Type B pancreatic cell (in vitro differentiated cells): ENCODE measurements around the gene FAM171A1. TPM values are rescaled to one million over a fixed set of nuclear protein-coding genes. Genes with fewer than 3 reads are reported as not detected.

Experiments used
- DNase-seq: peaks from one replicate; pipeline ENCODE4 v3.0.0; 2021; ENCODE audit warnings: mixed read lengths; ENCODE audit not compliant: unreplicated experiment; ENCODE audit errors: extremely low spot score
- H3K27ac Mint-ChIP-seq: 2 replicates; pipeline ENCODE4 v1.8.0; 2021; ENCODE audit warnings: mild to moderate bottlenecking, mixed read lengths
- H3K27me3 Mint-ChIP-seq: 2 replicates; pipeline ENCODE4 v1.8.0; 2021; ENCODE audit warnings: mixed read lengths
- H3K36me3 Mint-ChIP-seq: 2 replicates; pipeline ENCODE4 v1.8.0; 2021; ENCODE audit warnings: mixed read lengths
- H3K4me1 Mint-ChIP-seq: one replicate; pipeline ENCODE4 v1.8.0; 2021; ENCODE audit warnings: mixed read lengths; ENCODE audit not compliant: unreplicated experiment
- H3K4me3 Mint-ChIP-seq: 2 replicates; pipeline ENCODE4 v1.8.0; 2021; ENCODE audit warnings: mild to moderate bottlenecking, mixed read lengths
- H3K9me3 Mint-ChIP-seq: 2 replicates; pipeline ENCODE4 v1.8.0; 2021; ENCODE audit warnings: mixed read lengths
- CTCF ChIP-seq: fragments of 200-600 bp; sonication (generic); conservative IDR thresholded peaks from 2 replicates; pipeline ENCODE4 v1.5.0; 2021; ENCODE audit warnings: antibody characterized with exemption, mild to moderate bottlenecking
- total RNA-seq: library from RNA; stranded (reverse); gene quantifications from 2 replicates; pipeline ENCODE4 v1.2.1, GENCODE V29; 2021; ENCODE audit warnings: low replicate concordance

Gene FAM171A1
- total RNA-seq, 1 donor from 2014 or later: 49.3 TPM

GRCh38 chr10:15352201-15352600, 18.9 kb downstream of the FAM171A1 start:
- no peak for DNase-seq
- H3K27ac Mint-ChIP-seq: no peak overlapping the region
- no peaks in the 10 kb centered on the region for H3K27me3 Mint-ChIP-seq
- no peak overlapping the region for H3K4me3 Mint-ChIP-seq
- H3K4me1 Mint-ChIP-seq: peaks cover 37% of the 10 kb centered on the region
- peaks cover 9% of the 10 kb centered on the region for H3K36me3 Mint-ChIP-seq
- H3K9me3 Mint-ChIP-seq: peaks cover 5% of the 10 kb centered on the region
- TF ChIP-seq CTCF: no peak

- Mint-ChIP-seq H3K9me3 (peaks cover 5% of the 10 kb centered on the region), H3K4me3 (no peak overlapping the region), H3K4me1 (peaks cover 43% of the 10 kb centered on the region), H3K27ac (no peak overlapping the region), H3K27me3 (no peaks in the 10 kb centered on the region), H3K36me3 (peaks cover 9% of the 10 kb centered on the region)
- no peak for DNase-seq
- no peak for TF ChIP-seq CTCF
Observed at GRCh38 chr10:15351099-15351820, 19.8 kb downstream of the FAM171A1 start.

- Mint-ChIP-seq H3K36me3 (peaks cover 10% of the 10 kb centered on the region), H3K4me1 (peaks cover 58% of the 10 kb centered on the region), H3K4me3 (no peak overlapping the region), H3K27me3 (no peaks in the 10 kb centered on the region), H3K9me3 (peaks cover 5% of the 10 kb centered on the region), H3K27ac (no peak overlapping the region)
- DNase-seq: no peak
- TF ChIP-seq CTCF: no peak
Observed at GRCh38 chr10:15349112-15349511, 22.0 kb downstream of the FAM171A1 start.

GRCh38 chr10:15348579-15348978, 22.5 kb downstream of the FAM171A1 start:
- Mint-ChIP-seq H3K4me1 (peaks cover 61% of the 10 kb centered on the region), H3K9me3 (peaks cover 5% of the 10 kb centered on the region), H3K36me3 (peaks cover 10% of the 10 kb centered on the region), H3K27ac (no peak overlapping the region), H3K27me3 (no peaks in the 10 kb centered on the region), H3K4me3 (no peak overlapping the region)
- no peak for DNase-seq
- TF ChIP-seq CTCF: no peak

- no peak for TF ChIP-seq CTCF
- no peak for DNase-seq
- Mint-ChIP-seq H3K27me3 (no peaks in the 10 kb centered on the region), H3K27ac (no peak overlapping the region), H3K9me3 (peaks cover 5% of the 10 kb centered on the region), H3K4me1 (peaks cover 47% of the 10 kb centered on the region), H3K4me3 (no peak overlapping the region), H3K36me3 (peaks cover 10% of the 10 kb centered on the region)
Observed at GRCh38 chr10:15347150-15347549, 23.9 kb downstream of the FAM171A1 start.
